Measurements from ENCODE around the gene PIP5KL1. TPM values are rescaled to one million over a fixed set of nuclear protein-coding genes. Genes with fewer than 3 reads are reported as not detected.

PIP5KL1 gene
- polyA plus RNA-seq, 1 donor (not counting 4 experiments of a cell fraction or from before 2014, with no cell fraction given): 4.4 TPM

GRCh38 chr9:127973169-127974000, 42.8 kb upstream of the PIP5KL1 start:
- Histone ChIP-seq H3K4me2 (ENCODE audit: control insufficient read depth, extremely low read depth, insufficient read depth, low read depth, low read length) (no peak overlapping the region), H3K9ac (ENCODE audit: control insufficient read depth, extremely low read depth, insufficient read depth, low read length) (no peak overlapping the region)

DNA sequence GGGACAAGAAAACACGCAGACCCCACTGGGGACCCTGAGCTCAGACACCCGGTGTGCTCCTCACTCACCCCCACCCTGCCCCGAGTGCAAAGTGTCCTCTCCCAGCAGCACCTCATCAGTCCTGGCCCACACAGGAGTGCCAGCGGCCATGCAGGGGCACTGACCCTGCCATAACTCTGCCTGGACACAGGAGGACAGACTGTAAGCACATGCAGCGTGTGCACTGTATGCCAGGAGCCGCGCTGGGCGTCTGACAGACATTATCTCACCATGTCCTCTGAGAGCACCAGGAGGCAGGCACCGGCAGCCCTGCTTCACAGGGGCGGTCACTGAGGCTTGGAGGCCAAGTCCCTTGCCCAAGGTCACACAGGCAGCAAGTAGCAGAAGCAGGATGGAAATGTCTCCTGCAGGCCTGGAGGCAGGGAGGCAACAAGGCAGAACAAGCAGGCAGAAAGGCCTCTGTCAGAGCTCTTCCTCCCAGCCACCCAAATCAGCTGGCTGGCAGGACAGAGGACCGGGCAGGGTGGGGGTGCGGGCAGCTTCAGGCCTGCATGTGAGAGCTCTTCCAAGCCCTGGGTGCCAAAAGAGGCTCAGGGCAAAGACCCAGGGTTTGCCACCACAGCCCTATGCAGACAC, 41.8 kb upstream of the PIP5KL1 start:
- H3K9me3 ChIP-seq (ENCODE audit: control insufficient read depth, low read depth, low read length): no peaks in the 10 kb centered on the region
- H4K20me1 ChIP-seq (ENCODE audit: control insufficient read depth, extremely low read depth, insufficient read depth, low read length): no peaks in the 10 kb centered on the region
- H3K9ac ChIP-seq (ENCODE audit: control insufficient read depth, extremely low read depth, insufficient read depth, low read length): no peak overlapping the region
- TF ChIP-seq EZH2 (IDR thresholded peaks at IDR 0.05; ENCODE audit: low read length): no peak
- TF ChIP-seq, protein P1, sequence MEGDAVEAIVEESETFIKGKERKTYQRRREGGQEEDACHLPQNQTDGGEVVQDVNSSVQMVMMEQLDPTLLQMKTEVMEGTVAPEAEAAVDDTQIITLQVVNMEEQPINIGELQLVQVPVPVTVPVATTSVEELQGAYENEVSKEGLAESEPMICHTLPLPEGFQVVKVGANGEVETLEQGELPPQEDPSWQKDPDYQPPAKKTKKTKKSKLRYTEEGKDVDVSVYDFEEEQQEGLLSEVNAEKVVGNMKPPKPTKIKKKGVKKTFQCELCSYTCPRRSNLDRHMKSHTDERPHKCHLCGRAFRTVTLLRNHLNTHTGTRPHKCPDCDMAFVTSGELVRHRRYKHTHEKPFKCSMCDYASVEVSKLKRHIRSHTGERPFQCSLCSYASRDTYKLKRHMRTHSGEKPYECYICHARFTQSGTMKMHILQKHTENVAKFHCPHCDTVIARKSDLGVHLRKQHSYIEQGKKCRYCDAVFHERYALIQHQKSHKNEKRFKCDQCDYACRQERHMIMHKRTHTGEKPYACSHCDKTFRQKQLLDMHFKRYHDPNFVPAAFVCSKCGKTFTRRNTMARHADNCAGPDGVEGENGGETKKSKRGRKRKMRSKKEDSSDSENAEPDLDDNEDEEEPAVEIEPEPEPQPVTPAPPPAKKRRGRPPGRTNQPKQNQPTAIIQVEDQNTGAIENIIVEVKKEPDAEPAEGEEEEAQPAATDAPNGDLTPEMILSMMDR (optimal IDR thresholded peaks at IDR 0.05 in 1 of 3, IDR thresholded peaks at IDR 0.05 in 1 of 3, conservative IDR thresholded peaks at IDR 0.05 in 1 of 3; ENCODE audit: extremely low read depth in 1 of 3, insufficient read depth in 2 of 3, low read length in 3 of 3): no peak
- DNase-seq (ENCODE audit: low read depth, low spot score): no peak
- no peak overlapping the region for H2AFZ ChIP-seq (ENCODE audit: control insufficient read depth, low read length)
- dilution Hi-C loops (cut with MboI; ENCODE audit: extremely low pct_ligation_motif_present, low sequenced_read_pairs): no loop called here
- H3K9me1 ChIP-seq (ENCODE audit: control insufficient read depth, extremely low read depth, insufficient read depth, low read length): no peaks in the 10 kb centered on the region
- peaks cover 32% of the 10 kb centered on the region for H3K79me2 ChIP-seq (ENCODE audit: control insufficient read depth, insufficient read depth, low read length)
- peaks cover 0 to 4% of the 10 kb centered on the region in 2 experiments for H3K36me3 ChIP-seq (ENCODE audit: control insufficient read depth in 2 of 2, extremely low read depth in 1 of 2, insufficient read depth in 2 of 2, low read length in 2 of 2)
- H3K27ac ChIP-seq (ENCODE audit: control insufficient read depth, insufficient read depth, low read length): no peak overlapping the region
- H3K27me3 ChIP-seq (ENCODE audit: control insufficient read depth, extremely low read depth, insufficient read depth, low read length): no peaks in the 10 kb centered on the region
- H3K4me2 ChIP-seq (ENCODE audit: control insufficient read depth, extremely low read depth, insufficient read depth, low read depth, low read length): no peak overlapping the region
- no peak overlapping the region for H3K4me3 ChIP-seq (ENCODE audit: control insufficient read depth in 2 of 3, extremely low read depth in 1 of 3, insufficient read depth in 2 of 3, low read depth in 1 of 3, low read length in 3 of 3)
- FAIRE-seq: no peak
- peaks cover 37% of the 10 kb centered on the region for H3K4me1 ChIP-seq (ENCODE audit: control insufficient read depth, extremely low read depth, insufficient read depth, low read length)

More at GRCh38 chr9:127973169-127974000, 42.8 kb upstream of the PIP5KL1 start:
- Histone ChIP-seq H4K20me1 (ENCODE audit: control insufficient read depth, extremely low read depth, insufficient read depth, low read length) (no peaks in the 10 kb centered on the region), H2AFZ (ENCODE audit: control insufficient read depth, low read length) (no peak overlapping the region), H3K9me1 (ENCODE audit: control insufficient read depth, extremely low read depth, insufficient read depth, low read length) (no peaks in the 10 kb centered on the region), H3K4me1 (ENCODE audit: control insufficient read depth, extremely low read depth, insufficient read depth, low read length) (peaks cover 35% of the 10 kb centered on the region), H3K36me3 (ENCODE audit: control insufficient read depth in 2 of 2, extremely low read depth in 1 of 2, insufficient read depth in 2 of 2, low read length in 2 of 2) (peaks cover 0 to 4% of the 10 kb centered on the region in 2 experiments), H3K4me3 (ENCODE audit: control insufficient read depth in 2 of 3, extremely low read depth in 1 of 3, insufficient read depth in 2 of 3, low read depth in 1 of 3, low read length in 3 of 3) (no peak overlapping the region), H3K79me2 (ENCODE audit: control insufficient read depth, insufficient read depth, low read length) (peaks cover 34% of the 10 kb centered on the region), H3K9me3 (ENCODE audit: control insufficient read depth, low read depth, low read length) (no peaks in the 10 kb centered on the region), H3K27ac (ENCODE audit: control insufficient read depth, insufficient read depth, low read length) (no peak overlapping the region), H3K27me3 (ENCODE audit: control insufficient read depth, extremely low read depth, insufficient read depth, low read length) (no peaks in the 10 kb centered on the region)
- FAIRE-seq: no peak
- DNase-seq (ENCODE audit: low read depth, low spot score): no peak
- dilution Hi-C loops (cut with MboI; ENCODE audit: extremely low pct_ligation_motif_present, low sequenced_read_pairs): no loop called here
- TF ChIP-seq, protein P1 (optimal IDR thresholded peaks at IDR 0.05 in 1 of 3, IDR thresholded peaks at IDR 0.05 in 1 of 3, conservative IDR thresholded peaks at IDR 0.05 in 1 of 3; ENCODE audit: extremely low read depth in 1 of 3, insufficient read depth in 2 of 3, low read length in 3 of 3): no peak
- TF ChIP-seq EZH2 (IDR thresholded peaks at IDR 0.05; ENCODE audit: low read length): no peak

Measured in keratinocyte (primary cell).